ENCODE measurements around the gene ALOX12B.

DNA sequence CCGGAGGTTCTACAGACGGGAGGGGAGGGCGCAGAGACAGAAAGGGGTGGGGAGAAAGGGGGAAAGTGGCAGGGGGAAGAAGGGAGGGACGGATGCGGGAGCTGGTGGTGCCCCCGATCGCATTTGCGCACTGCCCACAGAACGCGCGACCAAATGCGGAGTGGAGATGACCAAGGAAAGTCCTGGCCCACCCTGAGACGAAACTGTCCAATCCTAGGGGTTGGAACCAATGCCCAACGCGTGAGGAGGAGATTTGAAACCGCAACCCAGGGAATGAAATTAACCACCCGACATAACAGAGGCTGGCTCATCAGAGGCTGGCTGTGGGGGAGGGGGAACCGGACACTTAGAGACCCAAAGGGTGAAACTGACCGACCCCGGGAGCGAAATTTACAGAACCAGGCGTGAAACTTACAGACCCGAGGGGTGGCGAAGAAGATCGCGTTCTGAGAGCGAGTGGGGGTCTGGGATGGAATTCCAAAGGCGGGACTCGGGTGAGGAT is 35.0 kb upstream of the ALOX12B start:
- TF ChIP-seq, protein P1, sequence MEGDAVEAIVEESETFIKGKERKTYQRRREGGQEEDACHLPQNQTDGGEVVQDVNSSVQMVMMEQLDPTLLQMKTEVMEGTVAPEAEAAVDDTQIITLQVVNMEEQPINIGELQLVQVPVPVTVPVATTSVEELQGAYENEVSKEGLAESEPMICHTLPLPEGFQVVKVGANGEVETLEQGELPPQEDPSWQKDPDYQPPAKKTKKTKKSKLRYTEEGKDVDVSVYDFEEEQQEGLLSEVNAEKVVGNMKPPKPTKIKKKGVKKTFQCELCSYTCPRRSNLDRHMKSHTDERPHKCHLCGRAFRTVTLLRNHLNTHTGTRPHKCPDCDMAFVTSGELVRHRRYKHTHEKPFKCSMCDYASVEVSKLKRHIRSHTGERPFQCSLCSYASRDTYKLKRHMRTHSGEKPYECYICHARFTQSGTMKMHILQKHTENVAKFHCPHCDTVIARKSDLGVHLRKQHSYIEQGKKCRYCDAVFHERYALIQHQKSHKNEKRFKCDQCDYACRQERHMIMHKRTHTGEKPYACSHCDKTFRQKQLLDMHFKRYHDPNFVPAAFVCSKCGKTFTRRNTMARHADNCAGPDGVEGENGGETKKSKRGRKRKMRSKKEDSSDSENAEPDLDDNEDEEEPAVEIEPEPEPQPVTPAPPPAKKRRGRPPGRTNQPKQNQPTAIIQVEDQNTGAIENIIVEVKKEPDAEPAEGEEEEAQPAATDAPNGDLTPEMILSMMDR (IDR thresholded peaks at IDR 0.05) = no peak
- no peak for TF ChIP-seq POLR2A (IDR thresholded peaks at IDR 0.05)

All from heart left ventricle (tissue), 13 donors.